H1 (cell line): ENCODE measurements around the gene ATXN7L3. TPM values are rescaled to one million over a fixed set of nuclear protein-coding genes. Genes with fewer than 3 reads are reported as not detected.

Source experiments
- RAD21 ChIP-seq, 2 experiments: IDR thresholded peaks in 1 of 2; conservative IDR thresholded peaks in 1 of 2; 2 replicates each; pipeline ENCODE4 v1.6.1; 2011; ENCODE audit warnings: low read depth in 2 of 2, low read length in 2 of 2, improper control_type of control experiment in 1 of 2, inconsistent platforms in 1 of 2, mild to moderate bottlenecking in 1 of 2, moderate library complexity in 1 of 2
- polyA plus RNA-seq, 7 experiments: library from polyadenylated mRNA; depleted of rRNA in 3 of 7; stranded (reverse) in 5 of 7; unstranded in 2 of 7; fragments of >200 nt in 5 of 7; fragments of 200-250 nt in 2 of 7; gene quantifications; 1 replicate in 5 of 7; 2 replicates in 1 of 7; 4 replicates in 1 of 7; pipeline versions ENCODE4 v1.2.1 to v1.2.3, GENCODE V29; 2011 to 2013; ENCODE audit warnings: missing spikeins in 2 of 7, mixed read lengths in 2 of 7
- total RNA-seq: library from RNA; stranded (reverse); fragmentation: NEBNext Ultra II Directional; extraction: Animal tissue kit (Norgen Biotek cat#: 25700); gene quantifications from 2 replicates; pipeline ENCODE4 v1.2.1, GENCODE V29; 2021

The ATXN7L3 gene
- total and polyA plus RNA-seq, 2 of the 8 experiments (the other 6 are each of a cell fraction or from before 2014, with no cell fraction given) = 53.7 to 103 TPM

DNA sequence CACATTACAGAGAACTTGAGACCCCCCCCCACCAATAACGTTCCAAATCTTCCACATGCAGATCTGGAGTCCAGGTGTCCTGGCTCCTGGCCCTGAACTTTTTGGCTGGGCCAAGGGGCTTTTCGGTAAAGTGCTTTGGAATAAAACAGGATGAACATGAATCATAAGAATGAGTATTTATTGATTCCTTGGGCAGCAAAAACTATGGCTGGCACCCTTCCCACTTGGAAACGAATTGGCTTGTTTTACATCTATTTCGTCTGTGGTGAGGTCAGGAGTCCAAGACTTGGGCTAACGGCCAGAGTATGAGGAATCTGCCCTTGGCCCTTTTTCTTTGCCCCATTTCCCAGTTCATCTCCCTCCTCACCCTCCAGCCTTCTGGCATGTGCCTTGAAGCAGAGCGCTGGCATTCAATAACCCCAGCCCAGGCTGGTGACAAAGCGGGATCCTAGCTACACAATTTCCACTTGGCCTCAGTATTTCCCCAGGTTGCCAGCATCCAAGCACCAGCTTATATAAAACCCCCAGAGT lies 23.9 kb upstream of the ATXN7L3 start (continued):
- TF ChIP-seq RAD21 (IDR thresholded peaks at IDR 0.05 in 1 of 2, conservative IDR thresholded peaks at IDR 0.05 in 1 of 2; ENCODE audit: low read depth in 2 of 2, low read length in 2 of 2) = no peak
- TF ChIP-seq, all 59 proteins: peak for 0
